H1 (cell line): Measurements from ENCODE around the gene CTXN3. TPM values are rescaled to one million over a fixed set of nuclear protein-coding genes. Genes with fewer than 3 reads are reported as not detected.
A peak's percentile ranks its signal among the peaks of the same experiment; 100 is the strongest.

ENCODE experiments used
- CTCF ChIA-PET: fragments of 300-600 bp; sonication (Branson Sonifier 250); formaldehyde crosslinking; loops from one replicate; lab custom pipeline; 2021; ENCODE audit not compliant: partially characterized antibody; lab: Charles Lee
- POLR2A ChIA-PET: fragments of 300-600 bp; sonication (Branson Sonifier 250); formaldehyde crosslinking; loops from one replicate; lab custom pipeline; 2021; ENCODE audit warnings: inconsistent platforms; ENCODE audit not compliant: partially characterized antibody; lab: Charles Lee
- DNase-seq, 2 experiments: peaks; one replicate each; pipeline versions ENCODE4 v3.0.0 to v3.0.0-alpha.2; 2010 to 2022; ENCODE audit warnings: low spot score in 2 of 2, low read depth in 1 of 2, mixed read lengths in 1 of 2
- FAIRE-seq: peaks from 2 replicates; lab custom pipeline; 2011; peaks lifted over from hg19 to GRCh38; lab: Jason Lieb, UNC
- H2AFZ ChIP-seq: 2 replicates; pipeline ENCODE4 v1.8.1; 2012; ENCODE audit warnings: low read length, inconsistent platforms
- H2AK5ac ChIP-seq: 2 replicates; pipeline ENCODE4 v1.6.1; 2013; ENCODE audit warnings: low read depth, low read length
- H2BK120ac ChIP-seq: replicated peaks from 2 replicates; pipeline ENCODE3; 2013; ENCODE audit warnings: low read depth, low read length, inconsistent platforms
- H2BK12ac ChIP-seq: 2 replicates; pipeline ENCODE4 v1.6.1; 2013; ENCODE audit warnings: low read depth, low read length
- H2BK15ac ChIP-seq: 2 replicates; pipeline ENCODE4 v1.6.1; 2013; ENCODE audit warnings: low read length
- H2BK20ac ChIP-seq: 2 replicates; pipeline ENCODE4 v1.6.1; 2013; ENCODE audit warnings: low read length
- H2BK5ac ChIP-seq: 2 replicates; pipeline ENCODE4 v1.6.1; 2013; ENCODE audit warnings: low read depth, low read length
- H3K14ac ChIP-seq: 2 replicates; pipeline ENCODE4 v1.6.1; 2013; ENCODE audit warnings: inconsistent platforms; ENCODE audit not compliant: insufficient read length
- H3K18ac ChIP-seq: 2 replicates; pipeline ENCODE4 v1.6.1; 2013; ENCODE audit warnings: low read length; ENCODE audit errors: extremely low read depth
- H3K23ac ChIP-seq: 2 replicates; pipeline ENCODE4 v1.6.1; 2013; ENCODE audit warnings: inconsistent platforms; ENCODE audit not compliant: insufficient read length
- H3K23me2 ChIP-seq: 2 replicates; pipeline ENCODE4 v1.6.1; 2013; ENCODE audit warnings: low read depth, low read length
- H3K27ac ChIP-seq: 2 replicates; pipeline ENCODE4 v1.6.1; 2011; ENCODE audit warnings: low read depth, low read length, inconsistent platforms
- H3K27me3 ChIP-seq, 4 experiments: replicated peaks in 1 of 4; 1 replicate in 1 of 4; 2 replicates in 3 of 4; pipeline versions ENCODE4 v1.6.1 to v1.8.1; 2011 to 2013; ENCODE audit warnings: low read length in 3 of 4, mild to moderate bottlenecking in 3 of 4, inconsistent platforms in 2 of 4, mixed read lengths in 2 of 4, moderate library complexity in 1 of 4; ENCODE audit not compliant: control insufficient read depth in 3 of 4, insufficient read depth in 3 of 4; ENCODE audit errors: extremely low read depth in 1 of 4
- H3K36me3 ChIP-seq, 4 experiments: 2 replicates each; pipeline versions ENCODE4 v1.6.1 to v1.8.1; 2011 to 2013; ENCODE audit warnings: mild to moderate bottlenecking in 4 of 4, low read length in 3 of 4, moderate library complexity in 2 of 4, control low read depth in 1 of 4, inconsistent platforms in 1 of 4; ENCODE audit not compliant: insufficient read depth in 4 of 4, control insufficient read depth in 2 of 4
- H3K4ac ChIP-seq: replicated peaks from 2 replicates; pipeline ENCODE3; 2013; ENCODE audit warnings: low read length, low read depth, mixed read lengths, inconsistent platforms; ENCODE audit not compliant: insufficient read length
- H3K4me1 ChIP-seq, 4 experiments: replicated peaks in 1 of 4; 1 replicate in 1 of 4; 2 replicates in 3 of 4; pipeline versions ENCODE4 v1.6.1 to v1.8.1; 2011 to 2013; ENCODE audit warnings: low read length in 3 of 4, inconsistent platforms in 2 of 4, mixed read lengths in 1 of 4; ENCODE audit not compliant: insufficient read depth in 4 of 4, control insufficient read depth in 3 of 4
- H3K4me2 ChIP-seq, 2 experiments: 2 replicates each; pipeline versions ENCODE4 v1.6.1 to v1.8.1; 2011 to 2013; ENCODE audit warnings: low read depth in 2 of 2, low read length in 2 of 2, control low read depth in 1 of 2, inconsistent platforms in 1 of 2, mild to moderate bottlenecking in 1 of 2; ENCODE audit not compliant: insufficient read depth in 1 of 2
- H3K4me3 ChIP-seq, 4 experiments: fragments of 200-600, 300-600 bp in 1 of 4; sonication (generic), shearing (Covaris generic), sonication (Bioruptor Twin) in 1 of 4; 2 replicates each; pipeline versions ENCODE4 v1.5.1 to v1.8.1; 2011 to 2016; ENCODE audit warnings: low read length in 4 of 4, low read depth in 3 of 4, control low read depth in 2 of 4, inconsistent platforms in 2 of 4, mild to moderate bottlenecking in 2 of 4, mixed read lengths in 1 of 4, moderate library complexity in 1 of 4; ENCODE audit not compliant: insufficient read depth in 2 of 4; ENCODE audit errors: extremely low read depth in 1 of 4
- H3K56ac ChIP-seq: replicated peaks from 2 replicates; pipeline ENCODE3; 2013; ENCODE audit warnings: low read depth, mild to moderate bottlenecking, mixed read lengths, low read length, inconsistent platforms; ENCODE audit not compliant: insufficient read length
- H3K79me1 ChIP-seq: 2 replicates; pipeline ENCODE4 v1.6.1; 2013; ENCODE audit warnings: low read depth, low read length, control low read depth
- H3K79me2 ChIP-seq, 2 experiments: 2 replicates each; pipeline versions ENCODE4 v1.6.1 to v1.8.1; 2012 to 2013; ENCODE audit warnings: low read length in 2 of 2, mild to moderate bottlenecking in 2 of 2, inconsistent platforms in 1 of 2; ENCODE audit not compliant: insufficient read depth in 2 of 2, control insufficient read depth in 1 of 2
- H3K9ac ChIP-seq, 4 experiments: replicated peaks in 1 of 4; 1 replicate in 1 of 4; 2 replicates in 3 of 4; pipeline versions ENCODE4 v1.6.1 to v1.8.1; 2011 to 2013; ENCODE audit warnings: low read depth in 3 of 4, low read length in 3 of 4, control low read depth in 2 of 4, mild to moderate bottlenecking in 2 of 4, moderate library complexity in 2 of 4, inconsistent platforms in 1 of 4; ENCODE audit errors: extremely low read depth in 1 of 4
- H3K9me3 ChIP-seq, 2 experiments: 2 replicates each; pipeline versions ENCODE4 v1.6.1 to v1.8.1; 2012 to 2013; ENCODE audit warnings: mild to moderate bottlenecking in 2 of 2, moderate library complexity in 2 of 2, control low read depth in 1 of 2, inconsistent platforms in 1 of 2, low read depth in 1 of 2, low read length in 1 of 2, mixed read lengths in 1 of 2; ENCODE audit not compliant: insufficient read depth in 2 of 2
- H4K20me1 ChIP-seq, 2 experiments: replicated peaks in 1 of 2; 2 replicates each; pipeline versions ENCODE3 to v1.8.1; 2011 to 2013; ENCODE audit warnings: inconsistent platforms in 2 of 2, low read length in 2 of 2, mild to moderate bottlenecking in 1 of 2; ENCODE audit not compliant: insufficient read depth in 2 of 2, control insufficient read depth in 1 of 2
- H4K5ac ChIP-seq: 2 replicates; pipeline ENCODE4 v1.6.1; 2013; ENCODE audit warnings: low read length, low read depth, mixed read lengths, inconsistent platforms; ENCODE audit not compliant: insufficient read length
- H4K8ac ChIP-seq: 2 replicates; pipeline ENCODE4 v1.8.0; 2013; ENCODE audit warnings: mild to moderate bottlenecking, moderate library complexity, low read length, inconsistent platforms; ENCODE audit not compliant: insufficient read depth; ENCODE audit errors: extremely low read depth
- H4K91ac ChIP-seq: replicated peaks from 2 replicates; pipeline ENCODE3; 2013; ENCODE audit warnings: low read length, mixed read lengths, inconsistent platforms; ENCODE audit not compliant: insufficient read length
- CBX5 ChIP-seq: fragments of 300-800, 300-1000 bp; sonication (generic); IDR thresholded peaks from 2 replicates; pipeline ENCODE4 v1.7.1; 2016; ENCODE audit warnings: antibody characterized with exemption, low read length, low read depth
- CHD1 ChIP-seq: IDR thresholded peaks from 2 replicates; pipeline ENCODE4 v1.6.1; 2012; ENCODE audit warnings: low read depth, low read length, improper control_type of control experiment
- CHD2 ChIP-seq: IDR thresholded peaks from 2 replicates; pipeline ENCODE4 v1.6.1; 2012; ENCODE audit warnings: low read length, improper control_type of control experiment
- GABPA ChIP-seq: IDR thresholded peaks from 2 replicates; pipeline ENCODE4 v1.6.1; 2011; ENCODE audit warnings: mild to moderate bottlenecking, low read length, moderate library complexity, borderline replicate concordance; ENCODE audit not compliant: insufficient read depth
- GTF2F1 ChIP-seq: IDR thresholded peaks from 2 replicates; pipeline ENCODE4 v1.6.1; 2012; ENCODE audit warnings: low read depth, low read length, improper control_type of control experiment, borderline replicate concordance
- HDAC2 ChIP-seq, 2 experiments: fragments of 300-600 bp in 1 of 2; sonication (generic) in 1 of 2; IDR thresholded peaks; 2 replicates each; pipeline ENCODE4 v1.6.1; 2011 to 2012; ENCODE audit warnings: low read depth in 2 of 2, low read length in 2 of 2, mild to moderate bottlenecking in 2 of 2, moderate library complexity in 2 of 2, borderline replicate concordance in 1 of 2, inconsistent platforms in 1 of 2
- JUN ChIP-seq: IDR thresholded peaks from 2 replicates; pipeline ENCODE4 v1.6.1; 2011; ENCODE audit warnings: low read depth, mild to moderate bottlenecking, improper control_type of control experiment, low read length
- POLR2AphosphoS5 ChIP-seq: IDR thresholded peaks from 2 replicates; pipeline ENCODE4 v1.6.1; 2011; ENCODE audit warnings: low read depth, low read length
- RFX5 ChIP-seq: IDR thresholded peaks from 2 replicates; pipeline ENCODE4 v1.6.1; 2011; ENCODE audit warnings: low read depth, low read length, improper control_type of control experiment, borderline replicate concordance
- SIN3A ChIP-seq, 2 experiments: IDR thresholded peaks in 1 of 2; conservative IDR thresholded peaks in 1 of 2; 2 replicates each; pipeline ENCODE4 v1.6.1; 2011 to 2012; ENCODE audit warnings: low read length in 2 of 2, improper control_type of control experiment in 1 of 2, low read depth in 1 of 2, mild to moderate bottlenecking in 1 of 2
- TBP ChIP-seq: IDR thresholded peaks from 2 replicates; pipeline ENCODE4 v1.6.1; 2011; ENCODE audit warnings: low read depth, low read length, improper control_type of control experiment
- TEAD4 ChIP-seq: IDR thresholded peaks from 2 replicates; pipeline ENCODE4 v1.6.1; 2012; ENCODE audit warnings: low read depth, low read length, inconsistent platforms, mixed read lengths
- WGBS, 2 experiments: shearing (Covaris generic) in 1 of 2; methylation state at CpG; one replicate each; pipeline versions ENCODE4 v1.1.6 to v1.1.7; 2013 to 2015; ENCODE audit warnings: low lambda C conversion rate in 2 of 2, mixed read lengths in 2 of 2, inconsistent platforms in 1 of 2, low coverage in 1 of 2, missing lambda C conversion rate in 1 of 2; ENCODE audit not compliant: insufficient replicate concordance in 2 of 2, insufficient coverage in 1 of 2, insufficient read length in 1 of 2; ENCODE audit errors: extremely low coverage in 1 of 2, missing lambda C conversion rate in 1 of 2; 5-methylcytosine and 5-hydroxymethylcytosine counted together
- polyA plus RNA-seq, 7 experiments: library from polyadenylated mRNA; depleted of rRNA in 3 of 7; stranded (reverse) in 5 of 7; unstranded in 2 of 7; fragments of >200 nt in 5 of 7; fragments of 200-250 nt in 2 of 7; gene quantifications; 1 replicate in 5 of 7; 2 replicates in 1 of 7; 4 replicates in 1 of 7; pipeline versions ENCODE4 v1.2.1 to v1.2.3, GENCODE V29; 2011 to 2013; ENCODE audit warnings: missing spikeins in 2 of 7, mixed read lengths in 2 of 7
- total RNA-seq: library from RNA; stranded (reverse); fragmentation: NEBNext Ultra II Directional; extraction: Animal tissue kit (Norgen Biotek cat#: 25700); gene quantifications from 2 replicates; pipeline ENCODE4 v1.2.1, GENCODE V29; 2021

The CTXN3 gene
- total and polyA plus RNA-seq, 2 of the 8 experiments (the other 6 are each of a cell fraction or from before 2014, with no cell fraction given), result 0.05 TPM; not detected in 1

GRCh38 chr5:127696683-127697082 is 47.8 kb downstream of the CTXN3 start:
- WGBS, 2 experiments, result 80% methylated on average over 6 of the region's 6 CpGs; no CpG with 5 or more reads in 1 of the 2 experiments
- Histone ChIP-seq H4K20me1 (no peaks in the 10 kb centered on the region), H2BK5ac (no peak overlapping the region), H2BK15ac (no peak overlapping the region), H3K4me1 (no peaks in the 10 kb centered on the region), H2BK120ac (no peak overlapping the region), H2AFZ (no peak overlapping the region), H3K9ac (no peak overlapping the region), H3K79me2 (no peaks in the 10 kb centered on the region), H4K91ac (no peak overlapping the region), H2BK20ac (no peak overlapping the region), H3K23me2 (no peaks in the 10 kb centered on the region; the same call in 1 of the 2 replicates), H3K27ac (no peak overlapping the region), H3K18ac (no peak overlapping the region), H3K14ac (no peak overlapping the region), H3K9me3 (no peaks in the 10 kb centered on the region), H2BK12ac (no peak overlapping the region), H4K5ac (no peak overlapping the region), H3K4me2 (no peak overlapping the region), H3K4ac (no peak overlapping the region), H3K79me1 (no peaks in the 10 kb centered on the region), H3K4me3 (no peak overlapping the region), H3K23ac (no peak overlapping the region), H3K56ac (no peak overlapping the region), H3K36me3 (no peaks in the 10 kb centered on the region), H2AK5ac (no peak overlapping the region), H4K8ac (no peak overlapping the region), H3K27me3 (no peaks in the 10 kb centered on the region)
- peak; percentile 39 for FAIRE-seq
- ChIA-PET POLR2A (no interaction called here), CTCF (no interaction called here)
- TF ChIP-seq CHD2 (no peak), HDAC2 (IDR thresholded peaks at IDR 0.05; ENCODE audit: borderline replicate concordance in 1 of 2, low read depth in 2 of 2, low read length in 2 of 2) (no peak), GTF2F1 (no peak), CHD1 (no peak), POLR2AphosphoS5 (no peak), RFX5 (no peak), TBP (no peak), GABPA (no peak), CBX5 (no peak), TEAD4 (no peak), SIN3A (conservative IDR thresholded peaks at IDR 0.05 in 1 of 2, IDR thresholded peaks at IDR 0.05 in 1 of 2; ENCODE audit: low read depth in 1 of 2, low read length in 2 of 2) (no peak), JUN (no peak)
- DNase-seq, result no peak
